CD4-positive, alpha-beta T cell treated with Interleukin-15 for 4 hours (primary cell): ENCODE data around the gene CLEC2D.
"Not testable (repeated sequence)": the region's sequence is repeated elsewhere in the genome, so short reads cannot be mapped to it uniquely, and the experiment has no call there.

Source experiments
- DNase-seq: peaks from one replicate; pipeline ENCODE4 v3.0.0-alpha.2; 2020; ENCODE audit warnings: low spot score

Gene CLEC2D

GRCh38 chr12:9699898-9700605 is 30.5 kb downstream of the CLEC2D start:
- DNase-seq = no peak

- no peak for DNase-seq
Observed at GRCh38 chr12:9700606-9700956, 31.1 kb downstream of the CLEC2D start.

GRCh38 chr12:9701380-9702154 is 32.1 kb downstream of the CLEC2D start:
- no peak for DNase-seq

GRCh38 chr12:9702255-9702654 is 32.7 kb downstream of the CLEC2D start:
- peak; percentile 59 for DNase-seq

- DNase-seq = not testable (repeated sequence)
Observed at GRCh38 chr12:9704561-9704960, 35.0 kb downstream of the CLEC2D start.

GRCh38 chr12:9706086-9706685 is 36.7 kb downstream of the CLEC2D start:
- DNase-seq = no peak

- DNase-seq = no peak
Observed at GRCh38 chr12:9707356-9707755, 37.8 kb downstream of the CLEC2D start.

DNA sequence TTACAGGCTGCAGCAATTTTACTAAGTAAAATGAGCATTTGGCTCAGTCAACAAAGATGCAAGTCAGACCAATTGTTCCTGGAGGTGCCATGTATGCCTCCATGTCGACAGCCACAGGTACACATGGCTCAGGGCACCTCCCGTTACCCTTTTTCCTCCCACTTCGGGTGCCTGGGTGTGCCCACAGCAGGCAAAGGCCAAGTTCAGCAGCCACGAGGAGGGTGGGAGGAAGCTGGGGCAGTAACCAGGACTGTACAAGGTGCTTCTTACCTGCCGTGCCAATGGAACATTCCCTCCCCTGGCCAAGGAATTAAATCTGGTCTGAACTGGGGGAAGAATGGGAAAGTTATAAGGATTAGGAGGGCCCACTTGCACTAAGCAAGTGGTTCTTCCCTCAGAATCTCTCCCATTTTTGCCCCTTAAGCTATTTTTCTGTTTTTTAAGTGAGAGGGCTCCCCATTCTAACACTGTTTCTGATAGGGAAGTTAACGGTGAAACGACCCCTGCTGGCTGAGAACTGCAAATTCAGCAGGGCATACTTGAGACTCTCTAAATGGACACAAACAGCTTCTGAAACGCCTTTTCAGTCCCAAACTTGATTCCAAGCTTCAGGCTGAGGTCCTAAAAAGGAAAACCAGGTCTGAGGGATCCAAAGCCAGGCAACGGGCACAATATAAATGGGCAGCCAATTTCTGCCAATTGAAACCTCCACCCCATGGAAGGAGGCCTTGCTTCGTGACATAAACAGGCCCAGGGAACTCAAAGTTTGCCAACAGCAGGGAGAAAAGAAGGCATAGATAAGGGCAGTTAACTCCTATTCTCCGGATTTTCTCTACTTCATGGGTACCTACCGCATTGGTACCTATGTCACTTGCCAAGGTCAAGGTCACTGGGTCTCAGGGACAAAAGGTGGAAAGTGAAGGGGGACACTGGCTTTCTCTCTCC is 38.6 kb downstream of the CLEC2D start:
- peak; percentile 80 for DNase-seq

GRCh38 chr12:9708853-9709252 is 39.3 kb downstream of the CLEC2D start:
- no peak for DNase-seq

DNA sequence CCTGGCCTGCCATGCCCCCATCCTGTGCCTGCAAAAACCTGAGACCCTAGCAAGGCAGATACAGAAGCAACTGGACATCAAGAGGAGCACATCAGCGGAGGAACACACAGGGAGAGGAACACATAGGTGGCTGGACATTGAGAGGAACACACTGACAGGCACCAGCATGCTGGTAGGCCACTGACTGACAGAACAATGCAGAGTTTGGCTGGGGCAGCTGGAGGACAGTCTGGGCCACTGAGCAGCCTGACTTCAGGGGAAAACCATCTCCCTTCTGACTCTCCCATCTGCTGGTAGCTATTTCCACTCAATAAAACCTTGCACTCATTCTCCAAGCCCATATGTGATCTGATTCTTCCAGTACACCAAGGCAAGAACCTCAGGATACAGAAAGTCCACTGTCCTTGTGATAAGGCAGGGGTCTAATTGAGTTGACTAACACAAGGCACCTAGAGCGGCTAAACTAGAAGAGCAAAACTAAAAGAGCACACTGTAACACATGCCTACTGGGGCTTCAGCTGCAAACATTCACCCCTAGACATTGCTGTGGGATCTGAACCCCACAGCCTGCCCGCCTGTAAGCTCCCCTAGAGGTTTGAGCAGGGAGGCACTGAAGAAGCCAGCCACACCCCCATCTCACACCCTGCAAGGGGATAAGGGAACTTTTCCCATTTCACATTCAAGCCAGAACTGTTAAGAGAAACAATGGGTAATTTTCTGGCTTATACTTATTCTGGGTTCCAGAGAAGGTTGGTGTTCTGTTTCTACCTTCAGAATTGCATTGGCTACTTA is 41.3 kb downstream of the CLEC2D start:
- DNase-seq = no peak

DNA sequence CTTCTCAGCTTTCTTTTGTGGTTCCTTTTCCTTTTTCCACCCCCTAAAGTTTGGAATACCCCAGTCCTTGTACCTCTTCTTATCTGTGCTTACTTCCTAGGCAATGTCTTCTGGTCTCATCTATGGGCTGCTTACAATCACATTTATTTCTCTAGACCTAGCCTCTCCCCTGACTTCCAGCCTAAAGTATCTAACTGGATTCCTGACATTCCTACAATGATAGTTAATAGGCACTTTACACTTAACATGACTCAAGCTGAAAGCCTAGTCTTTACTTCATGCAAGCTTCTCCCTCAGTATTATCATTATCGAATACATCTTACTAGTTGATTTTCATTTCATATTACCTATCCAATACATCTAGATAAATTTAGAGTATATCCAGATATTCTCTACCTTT is 42.2 kb downstream of the CLEC2D start:
- no peak for DNase-seq

GRCh38 chr12:9713032-9713558 is 43.6 kb downstream of the CLEC2D start:
- DNase-seq = not testable (repeated sequence)

DNA sequence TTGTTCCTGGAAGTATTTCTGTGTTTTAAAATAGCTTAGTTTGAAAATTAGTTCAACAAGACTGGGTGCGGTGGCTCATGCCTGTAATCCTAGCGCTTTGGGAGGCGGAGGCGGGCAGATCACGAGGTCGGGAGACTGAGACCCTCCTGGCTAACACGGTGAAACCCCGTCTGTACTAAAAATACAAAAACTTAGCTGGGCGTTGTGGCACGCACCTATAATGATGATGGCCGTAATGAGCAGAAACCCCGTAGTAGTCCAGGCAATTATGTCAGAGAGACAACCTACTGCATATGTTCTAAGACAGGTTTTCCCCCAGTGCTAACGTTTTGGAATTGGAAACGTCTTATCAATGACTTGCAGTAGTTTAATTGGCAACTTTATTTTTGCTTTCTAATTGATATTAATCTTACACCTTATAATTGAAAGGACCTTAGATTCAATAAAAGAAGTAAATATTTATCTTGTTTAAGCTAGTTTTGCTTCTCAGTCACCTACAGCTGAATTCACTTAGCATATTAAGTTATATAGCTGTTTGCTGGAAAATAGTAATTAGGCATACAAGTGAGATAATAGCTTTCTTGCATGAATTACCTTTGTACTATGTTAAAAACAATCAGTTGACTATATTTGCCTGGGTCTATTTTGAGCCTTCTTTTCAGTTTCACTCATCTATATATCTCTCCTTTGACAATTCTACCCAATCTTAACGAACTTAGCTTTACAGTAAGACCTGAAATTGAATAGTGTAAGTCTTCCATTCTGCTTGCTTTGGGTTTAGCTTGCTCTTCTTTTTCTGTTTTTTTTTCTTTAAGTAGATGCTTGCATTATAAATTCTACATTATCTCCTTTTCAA is 47.8 kb downstream of the CLEC2D start:
- no peak for DNase-seq

DNA sequence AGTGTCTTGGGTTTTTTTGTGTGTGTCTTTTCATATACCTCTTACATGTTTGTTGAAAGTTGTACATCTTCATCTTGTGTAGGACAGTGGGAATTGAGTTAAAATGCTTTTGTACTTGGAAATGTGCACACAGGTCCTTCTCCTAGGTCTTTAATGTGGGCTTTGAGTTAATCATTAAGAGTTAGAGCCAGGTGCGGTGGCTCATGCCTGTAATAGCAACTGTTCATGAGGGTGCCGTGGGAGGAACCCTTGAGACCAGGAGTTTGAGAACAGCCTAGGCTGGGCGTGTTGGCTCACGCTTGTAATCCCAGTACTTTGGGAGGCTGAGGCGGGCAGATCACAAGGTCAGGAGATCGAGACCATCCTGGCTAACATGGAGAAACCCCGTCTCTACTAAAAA is 49.5 kb downstream of the CLEC2D start:
- no peak for DNase-seq

DNA sequence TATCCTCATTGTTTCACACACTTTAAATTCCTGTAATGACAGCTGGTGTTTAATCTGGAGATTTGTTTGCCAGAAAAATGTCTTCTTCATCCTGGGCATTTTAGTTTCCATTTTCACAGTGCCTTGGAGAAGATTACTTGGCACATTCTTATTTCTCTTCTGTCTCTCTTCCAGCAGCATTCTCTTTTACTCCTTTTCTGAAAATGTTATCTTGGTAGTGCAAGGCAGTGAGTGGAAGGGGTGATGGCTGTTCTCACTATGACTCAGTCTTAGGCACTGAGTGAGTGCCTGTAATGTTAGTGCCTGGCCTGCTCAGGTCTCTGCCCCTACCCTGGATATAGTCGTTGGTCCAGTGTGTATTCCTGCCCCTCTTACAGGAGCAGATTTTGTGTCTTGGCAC is 50.3 kb downstream of the CLEC2D start:
- no peak for DNase-seq

GRCh38 chr12:9721394-9722092 is 52.0 kb downstream of the CLEC2D start:
- DNase-seq = no peak

- DNase-seq = no peak
Observed at GRCh38 chr12:9724023-9724422, 54.5 kb downstream of the CLEC2D start.

DNA sequence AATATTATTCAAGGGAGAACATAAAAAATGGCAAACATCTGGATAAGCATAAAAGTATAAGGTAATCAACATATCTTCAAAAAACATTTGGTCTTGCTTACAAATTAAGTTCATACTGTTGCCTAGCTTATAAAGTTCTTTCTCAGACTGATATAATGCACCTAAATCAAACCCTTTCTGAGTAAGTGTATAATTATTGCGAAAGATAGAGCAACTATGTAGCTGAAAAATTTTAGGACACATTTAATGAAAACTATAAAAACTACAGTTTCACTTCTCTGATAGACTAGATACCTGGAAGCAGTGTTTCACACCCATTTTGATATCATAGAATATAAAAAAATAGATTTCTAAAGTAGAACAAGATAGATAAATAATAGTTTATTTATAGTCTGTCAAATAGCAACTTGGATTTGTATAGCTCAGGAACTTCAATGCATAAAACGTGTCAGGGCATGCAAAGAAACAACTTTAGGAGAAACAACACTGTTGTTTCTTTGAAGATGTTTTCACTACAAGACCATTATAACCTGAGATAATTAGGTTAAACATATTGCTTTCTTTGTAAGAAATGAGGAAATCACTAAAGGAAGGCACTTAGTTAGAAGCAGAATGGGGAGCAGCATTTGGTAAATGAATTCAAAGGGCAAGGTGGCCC is 55.8 kb downstream of the CLEC2D start:
- DNase-seq = no peak

GRCh38 chr12:9727813-9728212 is 58.3 kb downstream of the CLEC2D start:
- no peak for DNase-seq
